DLD1 (cell line): ENCODE data around the gene ACOXL.
"Not testable (repeated sequence)": the region's sequence is repeated elsewhere in the genome, so short reads cannot be mapped to it uniquely, and the experiment has no call there.

Source experiments
- in situ Hi-C: cut with HindIII; loops from 2 replicates; pipeline ENCODE4 v1.10.0; 2017; ENCODE audit warnings: low sequenced_read_pairs

Gene ACOXL

DNA sequence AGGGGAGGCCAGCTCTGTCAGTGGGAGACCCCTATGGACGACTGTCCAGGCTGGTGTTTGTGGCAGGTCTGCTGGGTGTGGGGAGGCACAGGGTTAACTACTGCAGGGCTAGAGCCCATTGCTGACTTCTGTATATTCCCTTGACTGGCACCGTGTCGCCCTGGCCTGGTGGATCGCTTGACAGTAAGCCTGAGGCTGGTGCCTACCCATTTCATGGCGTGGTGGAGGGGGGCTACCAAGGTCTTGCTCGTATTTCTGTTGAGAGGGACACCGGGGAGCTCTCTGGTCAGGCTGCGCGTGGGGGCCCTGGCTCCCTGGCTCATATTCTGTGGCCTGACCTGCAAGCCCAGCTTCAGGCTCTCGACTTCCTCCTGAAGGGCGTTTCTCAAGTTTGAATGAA lies 119.7 kb downstream of the ACOXL start:
- in situ Hi-C loops, result no loop called here

DNA sequence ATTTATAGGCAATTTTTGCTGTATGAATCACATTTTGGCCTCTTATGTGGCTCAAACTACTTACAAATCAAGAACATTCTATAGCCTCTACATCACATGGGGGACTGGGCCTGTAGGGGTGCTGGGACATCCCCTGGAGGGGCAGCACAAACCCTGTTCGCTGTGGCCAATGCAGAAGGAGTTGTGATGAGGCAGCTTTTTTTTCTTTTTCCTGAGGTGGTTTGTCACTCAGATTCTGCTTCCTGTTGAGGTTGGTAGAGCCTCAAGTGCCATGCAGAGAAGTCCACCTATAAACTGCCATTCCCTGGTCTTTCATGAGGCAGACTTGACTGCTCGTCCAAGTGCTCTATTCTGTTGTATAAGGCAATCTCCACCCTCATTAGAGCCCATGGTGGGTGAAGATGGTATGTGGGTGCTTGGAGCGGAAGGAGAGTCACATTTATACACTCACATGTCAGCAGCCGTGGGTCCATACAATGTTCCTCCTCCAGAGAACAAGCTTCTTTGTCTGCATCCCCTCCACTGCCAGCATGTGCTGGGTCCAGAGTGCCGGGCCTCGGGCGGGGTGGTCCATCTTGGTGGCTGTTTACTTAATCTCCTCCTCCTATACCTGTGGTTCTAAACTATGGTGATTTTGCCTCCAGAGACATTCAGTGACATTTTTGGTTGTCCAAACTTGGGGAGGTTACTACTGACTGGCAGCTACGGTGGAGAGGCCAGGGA lies 120.3 kb downstream of the ACOXL start:
- in situ Hi-C loops, result no loop called here

DNA sequence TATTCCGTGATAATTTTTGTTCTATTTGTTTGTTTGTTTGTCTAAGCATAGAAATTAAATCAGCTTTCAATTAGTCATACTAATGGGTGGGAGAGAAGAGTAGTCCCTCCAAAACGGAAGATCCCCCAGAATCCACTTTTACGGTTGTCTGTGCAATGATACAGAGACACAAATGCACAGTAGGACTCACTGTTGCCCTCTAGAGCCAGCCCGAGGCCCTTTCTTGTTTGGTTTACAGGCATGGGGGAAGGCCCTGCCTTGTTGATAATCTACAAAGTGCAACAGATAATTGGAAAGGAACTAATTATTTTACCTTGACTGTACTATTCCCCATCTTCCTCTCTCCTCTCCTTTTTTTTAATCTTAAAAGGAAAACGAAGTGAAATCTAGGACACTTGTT lies 121.1 kb downstream of the ACOXL start:
- in situ Hi-C loops, result no loop called here

DNA sequence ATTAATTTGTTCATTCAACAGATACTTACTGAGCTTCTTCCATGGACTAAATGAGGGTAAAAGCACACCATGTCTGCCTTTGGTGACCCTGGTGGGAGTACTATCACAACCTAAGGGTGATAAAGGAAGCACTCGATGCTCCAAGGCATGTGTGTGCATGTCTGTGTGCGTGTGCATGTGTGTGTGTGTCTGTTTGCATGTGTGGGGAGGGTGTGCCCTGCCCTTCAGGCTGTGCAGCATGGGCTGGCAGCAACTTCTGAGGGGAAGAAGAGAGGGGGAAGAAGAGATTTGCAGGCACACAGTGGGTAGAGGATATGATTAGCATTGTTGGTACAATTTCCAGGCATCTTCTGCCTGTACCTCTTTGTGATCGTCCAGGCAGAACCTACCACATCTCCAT lies 121.6 kb downstream of the ACOXL start:
- in situ Hi-C loops, result no loop called here

DNA sequence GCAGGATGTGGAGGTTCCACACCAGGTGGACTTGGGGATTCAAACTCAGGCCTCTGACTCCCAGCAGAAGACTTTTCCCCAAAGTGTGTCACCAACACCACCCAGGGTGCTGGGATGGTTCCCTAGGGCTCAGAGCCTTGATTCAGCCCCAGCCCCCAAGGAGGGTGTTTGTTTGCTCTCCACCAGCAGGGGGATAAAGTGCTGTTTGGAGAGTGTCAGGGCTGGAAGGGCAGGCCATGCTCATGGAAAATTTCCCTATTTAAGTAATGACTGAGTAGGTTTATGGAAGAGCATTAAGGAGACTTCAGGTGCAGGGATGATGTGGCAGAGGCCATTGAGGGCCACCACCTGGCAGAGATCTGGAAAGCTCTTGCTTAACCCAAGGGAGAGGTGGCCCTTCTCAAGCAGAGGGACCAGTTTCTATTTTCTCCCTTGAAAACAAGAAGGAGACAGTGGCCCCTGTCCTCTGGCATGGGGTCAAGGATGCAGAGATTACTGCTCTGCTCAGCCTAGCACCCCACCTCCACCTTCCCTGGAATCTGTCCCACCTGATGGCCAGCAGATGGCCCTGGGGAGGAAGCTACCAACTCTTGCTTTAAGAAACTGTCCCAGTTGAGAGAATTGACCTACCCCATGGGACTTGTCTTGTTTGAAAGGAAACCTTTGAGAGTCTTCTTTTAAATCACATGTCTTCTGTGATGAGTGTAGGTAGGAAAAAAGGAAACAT lies 122.1 kb downstream of the ACOXL start:
- in situ Hi-C loops, result no loop called here

DNA sequence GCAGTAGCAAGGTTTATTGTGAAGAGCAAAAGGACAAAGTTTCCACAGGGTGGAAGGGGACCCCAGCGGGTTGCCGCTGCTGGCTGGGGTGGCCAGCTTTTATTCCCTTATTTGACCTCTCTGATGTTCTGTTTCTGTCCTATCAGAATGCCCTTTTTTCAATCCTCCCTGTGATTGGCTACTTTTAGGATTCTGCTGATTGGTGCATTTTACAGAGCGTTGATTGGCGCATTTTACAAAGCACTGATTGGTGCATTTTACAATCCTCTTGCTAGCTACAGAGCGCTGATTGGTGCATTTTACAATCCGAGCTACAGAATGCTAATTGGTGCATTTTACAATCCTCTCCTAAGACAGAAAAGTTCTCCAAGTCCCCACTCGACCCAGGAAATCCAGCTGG lies 123.5 kb downstream of the ACOXL start:
- in situ Hi-C loops, result not testable (repeated sequence)

DNA sequence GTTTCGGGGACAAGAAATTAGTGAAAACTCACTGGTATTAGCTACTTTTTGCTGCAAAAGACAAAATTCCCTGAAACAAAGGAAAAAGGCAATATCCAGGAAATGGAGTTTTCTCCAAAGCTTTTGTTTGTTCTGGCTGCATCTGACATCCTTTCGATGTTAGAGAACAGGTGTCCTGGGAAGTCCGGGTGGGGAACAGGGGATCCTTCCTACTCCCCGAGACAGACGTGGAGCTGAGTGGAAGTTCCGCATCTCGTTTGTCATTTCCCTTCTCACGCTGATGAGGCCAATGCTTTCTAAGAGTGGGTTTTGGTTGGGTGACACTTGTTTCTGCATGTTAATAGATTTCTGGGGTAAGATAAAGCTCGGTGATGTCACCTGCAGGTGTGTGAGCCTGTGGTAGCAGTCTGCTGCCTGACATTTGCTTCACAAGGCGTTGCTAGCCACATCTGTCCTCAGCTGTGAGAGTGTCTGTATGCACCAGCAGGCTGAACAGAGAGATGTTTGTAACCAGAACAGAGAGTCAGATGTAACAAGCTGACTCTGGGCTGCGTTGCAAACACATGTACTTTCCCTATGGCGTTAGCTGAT lies 125.9 kb downstream of the ACOXL start:
- in situ Hi-C loops, result no loop called here

DNA sequence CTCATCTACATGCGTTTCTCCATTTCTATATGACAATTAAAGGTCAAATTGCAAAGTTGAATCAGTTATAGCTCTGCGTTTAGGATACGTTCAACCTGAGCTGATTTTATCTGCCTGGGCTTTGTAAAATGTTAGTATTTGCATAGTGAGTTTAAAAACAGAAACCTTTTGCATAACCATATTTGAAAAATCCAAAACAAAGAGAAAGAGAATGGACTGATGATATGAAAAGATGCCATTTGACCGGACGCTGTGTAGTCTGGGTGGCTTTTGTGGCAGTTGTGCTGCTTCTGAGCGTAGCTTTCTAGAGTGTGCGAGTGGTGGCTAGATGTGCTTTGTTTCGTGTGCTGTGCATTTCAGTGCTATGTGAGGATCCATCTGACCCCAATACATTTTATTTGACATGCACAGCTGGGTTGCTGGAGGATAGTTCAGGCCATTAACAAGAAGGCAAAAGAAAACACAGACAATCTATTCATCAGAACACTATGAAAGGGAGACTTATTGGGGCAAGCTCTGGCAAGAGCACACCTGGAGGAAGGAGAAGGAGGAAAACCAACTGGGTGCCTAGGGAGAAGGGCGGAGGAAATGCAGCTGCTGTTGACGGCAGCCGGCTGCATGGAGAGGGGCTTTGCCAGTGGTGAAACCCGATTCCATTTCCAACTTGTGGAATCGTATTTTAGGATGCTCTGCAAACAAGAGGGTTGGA lies 126.8 kb downstream of the ACOXL start:
- in situ Hi-C loops, result no loop called here

DNA sequence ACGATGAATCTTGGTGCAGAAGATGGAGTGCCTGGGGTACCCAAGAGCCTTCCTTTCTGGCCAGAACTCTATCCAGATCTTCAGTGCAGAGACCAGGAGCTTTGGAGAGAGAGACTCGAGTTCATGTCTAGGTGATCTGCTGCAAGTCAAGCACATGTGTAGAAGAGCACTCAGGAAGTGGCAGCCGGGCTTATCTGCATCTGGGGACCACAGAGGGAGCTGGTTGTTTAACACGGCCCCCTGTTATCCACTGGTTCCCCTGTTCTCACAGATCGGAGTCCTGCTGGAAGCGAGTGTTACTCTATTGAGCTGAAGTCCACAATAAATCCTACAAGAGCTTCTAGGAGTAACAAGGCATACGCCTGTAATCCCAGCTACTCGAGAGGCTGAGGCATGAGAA lies 128.3 kb downstream of the ACOXL start:
- in situ Hi-C loops, result no loop called here

DNA sequence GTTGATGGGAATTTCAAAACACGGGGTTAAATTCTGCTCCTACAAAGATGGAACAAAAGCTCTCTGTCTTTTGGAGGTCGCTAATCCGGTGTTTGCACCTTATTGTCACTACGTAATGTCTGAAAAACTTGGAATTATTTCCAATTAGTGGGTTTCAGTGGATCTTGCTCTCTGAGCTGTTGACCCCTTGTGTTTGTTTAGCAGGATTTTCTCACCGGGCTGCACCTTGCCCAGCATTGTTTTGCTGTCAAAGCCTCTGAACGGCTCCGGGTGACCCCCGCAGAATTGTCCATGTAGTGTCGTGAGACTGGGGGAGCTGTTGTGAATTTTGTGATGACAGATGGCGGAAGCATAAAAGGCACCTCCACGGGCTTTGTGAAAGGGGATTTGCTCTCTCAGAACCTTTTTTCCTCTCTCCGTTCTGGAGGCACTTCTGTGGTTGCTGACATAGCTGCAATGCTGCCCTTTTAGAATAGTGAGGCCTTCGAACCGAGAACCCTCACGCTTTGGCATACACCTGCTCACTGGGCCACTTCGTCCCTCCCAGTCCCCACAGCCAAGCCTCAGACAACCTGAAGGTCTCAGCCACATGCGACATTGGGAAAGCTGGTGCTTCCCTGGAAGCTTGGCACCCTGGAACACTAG lies 129.4 kb downstream of the ACOXL start:
- in situ Hi-C loops, result no loop called here

DNA sequence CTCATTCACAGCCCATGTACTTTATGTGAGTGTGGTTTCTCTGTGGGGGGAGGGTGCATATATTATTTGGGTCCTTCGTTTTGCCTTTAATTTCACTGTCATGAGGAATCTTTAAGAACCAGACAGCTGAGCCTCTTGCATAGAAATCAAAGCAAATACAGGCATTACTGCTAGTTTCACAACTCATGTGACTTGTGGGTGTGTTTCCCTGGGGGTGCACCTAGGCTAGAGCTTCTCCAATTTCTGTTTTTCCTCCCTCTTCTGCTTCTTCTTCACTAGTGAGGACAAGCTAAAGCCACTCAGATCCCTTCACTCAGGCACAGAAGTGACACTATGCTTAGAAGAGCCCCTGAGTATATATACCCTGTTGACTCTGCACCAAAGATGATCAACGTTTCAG lies 131.4 kb downstream of the ACOXL start:
- in situ Hi-C loops, result no loop called here

DNA sequence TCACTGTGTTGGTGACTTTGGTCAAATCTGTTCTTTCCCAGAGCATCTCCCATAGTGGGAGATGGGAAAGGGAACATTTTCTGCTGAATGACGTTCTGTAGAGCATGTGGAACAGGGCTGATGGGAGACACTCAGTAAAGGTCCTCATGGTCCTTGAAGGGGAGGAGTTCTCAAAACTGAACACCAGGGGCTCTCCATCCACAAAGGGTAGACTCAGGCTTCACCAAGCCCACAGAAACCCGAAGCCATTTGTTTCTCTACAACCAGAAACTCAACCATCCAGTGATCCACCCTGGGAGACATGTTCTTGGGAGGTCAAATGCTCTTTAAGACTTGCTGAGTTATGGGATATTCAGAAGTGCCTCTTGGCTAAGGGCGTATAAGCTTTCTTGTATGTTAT lies 131.8 kb downstream of the ACOXL start:
- in situ Hi-C loops, result no loop called here

DNA sequence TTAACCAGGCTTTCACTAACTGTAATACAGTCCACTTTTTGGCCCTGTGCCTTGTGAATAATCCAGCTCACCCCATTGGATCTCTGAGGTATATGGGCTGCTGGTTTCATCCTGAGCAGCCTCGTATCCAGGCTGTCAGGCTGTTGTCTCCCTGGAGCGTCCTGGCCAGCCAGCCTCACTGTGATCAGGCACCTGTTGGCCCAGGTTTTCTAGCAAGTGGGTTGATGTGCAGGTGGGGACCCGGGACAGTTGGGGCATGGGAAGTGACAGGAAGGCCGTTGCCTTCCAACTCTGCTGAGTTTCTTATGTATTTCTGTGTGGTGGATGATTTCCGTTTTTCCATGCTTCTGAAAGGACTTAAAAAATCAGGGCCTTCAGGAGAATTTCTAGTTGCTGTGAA lies 132.4 kb downstream of the ACOXL start:
- in situ Hi-C loops, result no loop called here

DNA sequence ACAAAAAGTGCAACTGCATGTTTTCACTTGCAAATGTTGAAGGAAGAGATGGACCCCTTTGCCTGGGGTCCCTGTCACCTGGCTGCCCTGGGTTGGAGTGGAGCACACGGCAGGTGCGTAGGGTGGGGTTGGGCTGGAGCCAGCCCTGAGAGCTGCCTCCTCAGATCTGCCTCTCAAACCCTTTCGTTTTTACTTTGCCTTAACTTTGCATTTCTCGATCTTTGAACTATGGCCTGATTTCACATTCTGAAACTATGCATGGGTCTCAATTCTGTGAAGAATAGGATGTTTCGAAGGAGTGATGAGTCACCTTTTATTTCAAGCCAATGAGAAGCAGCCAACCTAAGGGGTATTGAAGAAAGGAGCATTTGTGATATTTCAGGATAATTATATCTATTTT lies 132.8 kb downstream of the ACOXL start:
- in situ Hi-C loops, result no loop called here

DNA sequence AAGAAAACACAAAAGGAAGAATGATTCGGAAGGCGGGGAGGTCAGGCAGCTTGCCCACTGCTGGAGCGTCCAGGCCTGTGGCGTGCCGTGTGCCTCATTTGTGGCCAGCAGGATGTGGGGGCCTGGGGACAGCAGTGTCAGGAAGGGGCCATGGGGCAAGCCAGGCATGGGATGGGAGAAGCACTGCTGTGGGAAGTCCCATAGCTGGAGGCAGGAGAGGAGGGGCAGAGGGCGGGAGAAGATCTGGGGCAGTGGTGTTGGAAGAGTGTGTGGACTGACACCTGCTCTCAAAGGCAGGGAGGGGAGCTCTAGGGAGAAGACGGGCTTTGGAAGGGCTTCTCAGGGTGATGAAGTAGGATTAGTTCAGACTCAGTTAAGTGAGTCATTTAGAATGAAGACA lies 133.7 kb downstream of the ACOXL start:
- in situ Hi-C loops, result no loop called here

DNA sequence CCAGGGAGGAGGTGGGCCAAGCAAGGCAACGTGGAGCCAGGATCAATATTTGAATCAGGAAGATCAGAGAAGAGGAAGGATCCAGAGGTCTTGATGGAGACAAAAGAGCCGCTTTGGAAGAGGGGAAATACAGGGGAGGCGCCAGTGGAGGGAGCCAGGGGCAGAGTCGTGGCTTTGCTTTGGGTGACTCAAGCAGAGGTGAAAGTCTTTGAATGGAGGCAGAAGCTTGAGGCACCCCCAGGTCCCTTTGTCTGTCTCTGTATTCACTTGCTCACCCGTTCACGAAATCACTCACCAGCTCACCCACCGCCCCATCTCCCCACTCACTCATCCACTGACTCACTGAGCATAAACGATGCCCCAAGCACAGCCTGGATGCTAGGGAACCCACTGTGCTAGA lies 134.1 kb downstream of the ACOXL start:
- in situ Hi-C loops, result no loop called here

DNA sequence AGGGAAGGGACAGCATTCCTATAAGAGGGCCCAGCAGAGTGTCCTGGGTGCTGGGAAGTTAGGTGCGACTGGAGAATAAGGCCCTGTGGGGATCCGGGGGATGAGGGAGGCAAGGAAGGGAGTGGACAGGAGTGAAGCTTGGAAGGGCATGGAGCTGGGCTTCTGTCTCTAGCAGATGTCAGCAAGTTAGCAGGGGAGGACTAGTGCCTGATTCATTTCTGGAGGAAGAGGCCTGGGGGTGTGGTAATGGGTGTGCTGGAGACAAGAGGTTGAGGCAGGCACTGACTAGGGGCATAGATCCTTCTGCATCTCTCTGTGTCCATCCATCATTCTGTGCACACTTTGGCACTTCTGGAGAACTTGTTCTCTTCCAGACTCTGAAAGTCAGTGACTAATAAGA lies 134.7 kb downstream of the ACOXL start:
- in situ Hi-C loops, result no loop called here

DNA sequence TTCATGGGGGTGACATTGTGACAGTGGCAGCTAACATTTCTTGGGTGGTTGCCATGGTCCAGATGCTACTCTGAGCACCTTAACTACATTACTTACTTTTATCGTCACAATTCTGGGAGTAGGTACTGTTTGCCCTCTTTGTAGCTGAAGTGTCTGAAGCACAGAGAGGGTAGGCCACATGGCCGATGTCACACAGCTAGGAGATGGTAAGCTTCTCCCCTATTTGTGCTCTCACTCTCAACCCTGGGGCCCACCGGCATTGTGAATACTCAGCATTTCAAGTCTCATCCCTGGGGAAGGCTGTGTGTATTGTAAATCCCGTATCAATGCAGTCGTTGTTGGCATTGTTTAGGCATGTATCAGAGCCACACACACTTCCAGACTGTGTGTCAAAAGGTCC lies 136.6 kb downstream of the ACOXL start:
- in situ Hi-C loops, result no loop called here

DNA sequence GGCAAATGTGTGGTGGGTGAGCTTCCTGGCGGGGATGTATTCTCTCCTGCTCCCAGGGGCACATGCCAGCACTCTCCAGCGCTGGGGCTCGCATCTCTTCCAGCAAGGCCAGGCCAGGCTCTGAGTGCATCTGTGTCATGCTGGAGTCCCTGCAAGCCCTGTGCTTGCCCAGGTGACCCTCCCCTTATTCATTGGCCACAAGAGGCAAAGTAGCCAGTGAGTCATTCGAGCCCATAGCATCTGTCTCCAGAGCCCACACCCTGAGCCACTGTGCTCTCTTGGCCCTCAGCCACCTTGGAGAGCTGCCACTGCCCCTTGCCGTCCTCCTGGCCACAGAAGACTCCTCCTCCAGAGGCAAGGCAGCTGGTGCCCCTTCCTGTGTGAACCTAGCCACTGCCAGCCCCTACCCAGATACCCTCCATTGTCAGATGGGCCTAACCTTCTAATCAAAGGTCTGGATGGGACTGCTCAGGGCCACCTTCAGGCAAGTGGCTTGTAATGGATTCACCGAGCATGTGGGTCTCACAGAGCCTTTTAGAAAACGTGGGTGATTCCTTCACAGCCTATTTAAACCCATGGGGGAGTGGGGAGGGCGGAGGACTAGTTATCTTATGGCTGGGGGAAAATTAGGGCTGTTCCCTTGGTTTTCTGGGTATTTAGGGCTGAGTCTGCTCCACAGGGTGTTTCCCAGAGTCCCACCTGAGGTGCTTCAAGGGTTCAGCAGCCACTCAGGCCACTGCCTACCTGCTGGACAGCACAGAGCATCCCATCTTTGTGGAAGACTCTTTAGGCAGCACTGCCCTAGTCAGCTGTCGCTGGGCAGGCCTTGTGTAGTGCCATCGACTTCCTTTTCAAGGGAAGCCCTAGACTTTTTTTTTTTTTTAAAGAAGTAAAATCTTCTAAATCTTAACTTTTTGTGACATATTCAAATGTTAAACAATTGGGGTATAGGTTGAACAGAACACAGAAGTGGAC lies 137.4 kb downstream of the ACOXL start:
- in situ Hi-C loops, result no loop called here

DNA sequence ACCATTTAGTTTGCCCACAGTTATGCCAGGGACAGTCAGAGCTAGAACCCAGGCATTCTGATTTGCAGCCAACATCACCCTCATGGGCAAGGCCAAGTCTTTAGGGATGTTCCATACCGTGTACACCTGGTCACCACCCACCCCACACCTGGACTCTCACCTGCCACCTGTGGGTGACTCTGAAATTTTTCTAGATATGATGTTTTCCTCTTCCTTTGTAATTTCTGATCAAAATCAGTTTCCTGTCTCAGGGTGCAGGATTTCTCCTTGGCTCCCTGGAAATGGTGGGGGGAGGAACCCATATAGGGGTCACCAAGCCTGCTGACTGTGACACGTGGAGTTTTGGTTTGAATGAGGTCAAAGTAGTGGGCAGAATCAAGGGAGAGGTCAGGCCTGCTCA lies 138.2 kb downstream of the ACOXL start:
- in situ Hi-C loops, result no loop called here
